Measurements from ENCODE around the gene RPS14. TPM values are rescaled to one million over a fixed set of nuclear protein-coding genes. Genes with fewer than 3 reads are reported as not detected.

Gene RPS14
- total and polyA plus RNA-seq, 9 of the 15 experiments (the other 6 are each of a cell fraction or from before 2014, with no cell fraction given) = 1,824 to 5,983 (median 3,017) TPM

- TF ChIP-seq BHLHE40 (IDR thresholded peaks at IDR 0.05; ENCODE audit: low read length) (0 out of 2 replicates have a peak, but pooled peaks have one; percentile 14), CCAR2 (IDR thresholded peaks at IDR 0.05; ENCODE audit: low read depth, low read length) (no peak), NFYB (IDR thresholded peaks at IDR 0.05; ENCODE audit: extremely low read depth, insufficient read length) (peak; percentile 53), USF2 (CRISPR knock-in tag; IDR thresholded peaks at IDR 0.05) (no peak)
These were observed 39.7 kb downstream of the RPS14 start (continued) for GRCh38 chr5:150409638-150410523.

DNA sequence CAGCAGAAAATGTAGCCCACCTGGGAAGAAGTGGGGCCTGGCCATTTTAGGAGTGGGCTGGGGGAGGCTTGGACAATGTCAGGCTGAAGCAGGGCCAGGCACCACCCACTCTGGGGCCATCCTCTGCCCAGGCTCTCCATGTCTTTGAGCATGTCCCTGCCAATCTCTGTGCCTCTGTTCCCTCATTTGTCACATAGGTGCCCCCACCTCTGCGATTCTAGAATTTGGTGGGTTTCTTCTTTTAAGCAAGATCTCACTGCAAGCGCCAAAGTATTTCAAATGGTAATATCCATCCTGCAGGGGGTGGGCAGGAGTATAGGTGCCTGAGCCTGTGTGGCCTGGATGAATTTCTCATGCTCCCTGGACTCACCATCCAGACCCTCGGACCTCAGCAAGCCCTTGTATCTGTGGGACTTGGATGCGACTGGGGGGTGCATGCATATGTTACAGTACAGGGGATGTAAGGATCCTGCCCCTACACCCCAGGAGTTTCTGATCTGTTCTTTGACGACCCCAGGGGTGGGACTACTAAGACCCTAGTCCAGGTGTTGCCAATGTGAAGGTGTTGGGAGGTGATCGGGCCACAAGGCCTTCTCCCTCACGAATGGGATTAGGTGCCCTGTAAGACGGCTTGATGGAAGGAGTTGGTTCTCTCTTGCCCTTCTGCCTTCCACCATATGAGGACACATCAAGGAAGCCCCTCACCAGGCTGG lies 41.2 kb downstream of the RPS14 start:
- ChIA-PET CTCF (ENCODE audit: low intra/inter-chr PET ratio) (no interaction called here), POLR2A (interaction anchor here (0.8 kb wide), 1 partner anchor 102 kb away, joined by 3 read pairs; no protein-coding TSS in a partner anchor)
- Histone ChIP-seq H3K9me3 (replicated peaks; ENCODE audit: control insufficient read depth, insufficient read depth, low read depth, low read length) (no peaks in the 10 kb centered on the region), H3K27ac (ENCODE audit: extremely low read depth, low read depth, low read length) (no peak overlapping the region), H2AFZ (ENCODE audit: low read depth, low read length) (no peak overlapping the region), H3K4me1 (replicated peaks in 1 of 2; ENCODE audit: control insufficient read depth in 2 of 2, insufficient read depth in 2 of 2, low read length in 2 of 2) (peaks cover 4 to 12% of the 10 kb centered on the region in 2 experiments; a peak in 3 of 5 replicates), H3K4me2 (ENCODE audit: insufficient read depth, low read length) (no peak overlapping the region), H3K79me2 (ENCODE audit: control insufficient read depth, insufficient read depth, low read length) (no peaks in the 10 kb centered on the region), H3K4me3 (no peak overlapping the region), H3K27me3 (ENCODE audit: control insufficient read depth in 2 of 2, insufficient read depth in 2 of 2, low read length in 2 of 2) (peaks cover 0 to 8% of the 10 kb centered on the region in 2 experiments; a peak in 1 of 5 replicates), H3K36me3 (ENCODE audit: control insufficient read depth, insufficient read depth, low read length) (no peaks in the 10 kb centered on the region), H3K9ac (ENCODE audit: insufficient read depth in 1 of 2, low read depth in 2 of 2, low read length in 2 of 2) (no peak overlapping the region), H4K20me1 (replicated peaks; ENCODE audit: control insufficient read depth, insufficient read depth, low read length) (0 out of 2 replicates have a peak, but pooled peaks cover 5% of the 10 kb centered on the region), H3K9me1 (ENCODE audit: control insufficient read depth, insufficient read depth, low read length) (no peaks in the 10 kb centered on the region)
- no TSS peak for BruUV-seq (replicated peaks)
- no peak for DNase-seq (ENCODE audit: extremely low read depth in 1 of 4, low spot score in 3 of 4)
- intact Hi-C loops (cut with micrococcal nuclease) (no loop called here), in situ Hi-C loops (cut with MboI) (no loop called here)
- WGBS (ENCODE audit: insufficient coverage, low coverage, missing lambda C conversion rate) = 32% methylated on average over 7 of the region's 8 CpGs
- no peak for ATAC-seq
- TF ChIP-seq, protein P1, sequence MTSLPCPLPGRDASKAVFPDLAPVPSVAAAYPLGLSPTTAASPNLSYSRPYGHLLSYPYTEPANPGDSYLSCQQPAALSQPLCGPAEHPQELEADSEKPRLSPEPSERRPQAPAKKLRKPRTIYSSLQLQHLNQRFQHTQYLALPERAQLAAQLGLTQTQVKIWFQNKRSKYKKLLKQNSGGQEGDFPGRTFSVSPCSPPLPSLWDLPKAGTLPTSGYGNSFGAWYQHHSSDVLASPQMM (CRISPR knock-in tag; IDR thresholded peaks at IDR 0.05) = no peak
- TF ChIP-seq ZNF184 (CRISPR knock-in tag; IDR thresholded peaks at IDR 0.05) (no peak), ELK1 (CRISPR knock-in tag; IDR thresholded peaks at IDR 0.05) (no peak), ZBTB9 (CRISPR knock-in tag; IDR thresholded peaks at IDR 0.05) (no peak)
- TF ChIP-seq, protein P2, sequence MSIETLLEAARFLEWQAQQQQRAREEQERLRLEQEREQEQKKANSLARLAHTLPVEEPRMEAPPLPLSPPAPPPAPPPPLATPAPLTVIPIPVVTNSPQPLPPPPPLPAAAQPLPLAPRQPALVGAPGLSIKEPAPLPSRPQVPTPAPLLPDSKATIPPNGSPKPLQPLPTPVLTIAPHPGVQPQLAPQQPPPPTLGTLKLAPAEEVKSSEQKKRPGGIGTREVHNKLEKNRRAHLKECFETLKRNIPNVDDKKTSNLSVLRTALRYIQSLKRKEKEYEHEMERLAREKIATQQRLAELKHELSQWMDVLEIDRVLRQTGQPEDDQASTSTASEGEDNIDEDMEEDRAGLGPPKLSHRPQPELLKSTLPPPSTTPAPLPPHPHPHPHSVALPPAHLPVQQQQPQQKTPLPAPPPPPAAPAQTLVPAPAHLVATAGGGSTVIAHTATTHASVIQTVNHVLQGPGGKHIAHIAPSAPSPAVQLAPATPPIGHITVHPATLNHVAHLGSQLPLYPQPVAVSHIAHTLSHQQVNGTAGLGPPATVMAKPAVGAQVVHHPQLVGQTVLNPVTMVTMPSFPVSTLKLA (conservative IDR thresholded peaks at IDR 0.05) = no peak
- TF ChIP-seq, protein P3, sequence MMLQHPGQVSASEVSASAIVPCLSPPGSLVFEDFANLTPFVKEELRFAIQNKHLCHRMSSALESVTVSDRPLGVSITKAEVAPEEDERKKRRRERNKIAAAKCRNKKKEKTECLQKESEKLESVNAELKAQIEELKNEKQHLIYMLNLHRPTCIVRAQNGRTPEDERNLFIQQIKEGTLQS (IDR thresholded peaks at IDR 0.05) = no peak
- TF ChIP-seq, protein P3 (CRISPR knock-in tag; conservative IDR thresholded peaks at IDR 0.05) = no peak
- FAIRE-seq = no peak
